HepG2 (cell line): Measurements from ENCODE around the gene FAM229A. TPM values are rescaled to one million over a fixed set of nuclear protein-coding genes. Genes with fewer than 3 reads are reported as not detected.
A peak's percentile ranks its signal among the peaks of the same experiment; 100 is the strongest.

Source experiments
- ASH2L ChIP-seq: fragments of 300-600, 200-600 bp; sonication (generic); IDR thresholded peaks from 2 replicates; pipeline ENCODE4 v1.7.0; 2017; ENCODE audit warnings: low read depth, mild to moderate bottlenecking, moderate library complexity, mixed read lengths, low read length; ENCODE audit not compliant: insufficient read length
- CBFB ChIP-seq: sonication (generic); formaldehyde crosslinking; IDR thresholded peaks from 2 replicates; pipeline ENCODE4 v1.4.0; 2020; ENCODE audit warnings: missing genetic modification reagents
- EP300 ChIP-seq, 3 experiments: sonication (generic) in 1 of 3; formaldehyde crosslinking in 1 of 3; IDR thresholded peaks; 2 replicates each; pipeline versions ENCODE4 v1.5.1 to v1.6.1; 2011 to 2020; ENCODE audit warnings: low read depth in 2 of 3, low read length in 2 of 3, borderline replicate concordance in 1 of 3, improper control_type of control experiment in 1 of 3, mild to moderate bottlenecking in 1 of 3, missing genetic modification reagents in 1 of 3, moderate library complexity in 1 of 3
- HHEX ChIP-seq: IDR thresholded peaks from 2 replicates; pipeline ENCODE4 v1.6.1; 2016; ENCODE audit warnings: control low read depth
- HMGXB4 ChIP-seq, 2 experiments: sonication (generic) in 1 of 2; formaldehyde crosslinking in 1 of 2; IDR thresholded peaks; 2 replicates each; pipeline versions ENCODE4 v1.4.0 to v1.6.1; 2018 to 2020; ENCODE audit warnings: missing genetic modification reagents in 2 of 2, borderline replicate concordance in 1 of 2, low read depth in 1 of 2, mild to moderate bottlenecking in 1 of 2, missing biosample characterization in 1 of 2
- HNRNPK ChIP-seq: fragments of 200-400 bp; formaldehyde crosslinking; IDR thresholded peaks from 2 replicates; pipeline ENCODE4 v1.6.1; 2018; ENCODE audit warnings: low read length, low read depth, moderate library complexity, mild to moderate bottlenecking; ENCODE audit not compliant: poor library complexity, severe bottlenecking
- HOXD1 ChIP-seq: sonication (generic); formaldehyde crosslinking; IDR thresholded peaks from 2 replicates; pipeline ENCODE4 v1.5.0; 2020; ENCODE audit warnings: missing genetic modification reagents
- ISX ChIP-seq: sonication (generic); formaldehyde crosslinking; conservative IDR thresholded peaks from 2 replicates; pipeline ENCODE4 v1.5.0; 2020; ENCODE audit warnings: missing genetic modification reagents
- MATR3 ChIP-seq: sonication (generic); formaldehyde crosslinking; IDR thresholded peaks from 2 replicates; pipeline ENCODE4 v1.4.0; 2020; ENCODE audit warnings: missing genetic modification reagents
- PPARG ChIP-seq: conservative IDR thresholded peaks from 2 replicates; pipeline ENCODE4 v1.6.1; 2016; ENCODE audit warnings: missing biosample characterization, missing genetic modification reagents
- TGIF2 ChIP-seq: IDR thresholded peaks from 2 replicates; pipeline ENCODE4 v1.6.1; 2016; ENCODE audit warnings: control low read depth, missing compliant biosample characterization
- TOE1 ChIP-seq: sonication (generic); formaldehyde crosslinking; IDR thresholded peaks from 2 replicates; pipeline ENCODE4 v1.4.0; 2020; ENCODE audit warnings: mild to moderate bottlenecking, missing genetic modification reagents
- ZBTB3 ChIP-seq: sonication (generic); formaldehyde crosslinking; IDR thresholded peaks from 2 replicates; pipeline ENCODE4 v1.4.0; 2020; ENCODE audit warnings: low read depth, mild to moderate bottlenecking, moderate library complexity, missing genetic modification reagents, borderline replicate concordance
- ZNF354B ChIP-seq: sonication (generic); formaldehyde crosslinking; IDR thresholded peaks from 2 replicates; pipeline ENCODE4 v1.8.0; 2022; ENCODE audit warnings: mild to moderate bottlenecking, missing genetic modification reagents
- ZNF570 ChIP-seq: sonication (generic); formaldehyde crosslinking; IDR thresholded peaks from 2 replicates; pipeline ENCODE4 v1.4.0; 2020; ENCODE audit warnings: mild to moderate bottlenecking, missing genetic modification reagents, borderline replicate concordance
- ZNF619 ChIP-seq: sonication (generic); formaldehyde crosslinking; IDR thresholded peaks from 2 replicates; pipeline ENCODE4 v1.4.0; 2020; ENCODE audit warnings: mild to moderate bottlenecking, missing genetic modification reagents
- ZNF660 ChIP-seq: sonication (generic); formaldehyde crosslinking; IDR thresholded peaks from 2 replicates; pipeline ENCODE4 v1.5.1; 2020; ENCODE audit warnings: mild to moderate bottlenecking, low read depth, missing genetic modification reagents, borderline replicate concordance
- ZNF770 ChIP-seq: sonication (generic); formaldehyde crosslinking; IDR thresholded peaks from 2 replicates; pipeline ENCODE4 v1.5.0; 2020; ENCODE audit warnings: mild to moderate bottlenecking, missing genetic modification reagents
- ZNF772 ChIP-seq: sonication (generic); formaldehyde crosslinking; IDR thresholded peaks from 2 replicates; pipeline ENCODE4 v1.5.0; 2020; ENCODE audit warnings: mild to moderate bottlenecking, missing genetic modification reagents
- polyA plus RNA-seq, 8 experiments: library from polyadenylated mRNA; depleted of rRNA in 3 of 8; stranded (reverse) in 7 of 8; unstranded in 1 of 8; fragments of >200 nt; fragmentation: Illumina TruSeq in 4 of 8; extraction: Trizol in 4 of 8; gene quantifications; 2 replicates each; pipeline versions ENCODE4 v1.2.1 to v1.2.3, GENCODE V29; 2011 to 2016; ENCODE audit warnings: low read depth in 4 of 8, missing spikeins in 1 of 8, mixed read lengths in 1 of 8; ENCODE audit not compliant: insufficient read depth in 1 of 8
- total RNA-seq, 5 experiments: library from RNA; depleted of rRNA; stranded (reverse); fragments of >200 nt; fragmentation: Illumina TruSeq; extraction: Trizol; gene quantifications; 2 replicates each; pipeline ENCODE4 v1.2.3, GENCODE V29; 2016; ENCODE audit warnings: low read depth in 1 of 5
- TF ChIP-seq, protein P1 (sequence below): sonication (generic); formaldehyde crosslinking; IDR thresholded peaks from 2 replicates; pipeline ENCODE4 v1.5.0; 2020; ENCODE audit warnings: mild to moderate bottlenecking, missing genetic modification reagents, borderline replicate concordance

The FAM229A gene
- total and polyA plus RNA-seq, 2 of the 13 experiments (the other 11 are each of a cell fraction or from before 2014, with no cell fraction given) = 3.2 to 17.6 TPM

GRCh38 chr1:32334864-32335534 is 27.3 kb downstream of the FAM229A start (continued):
- TF ChIP-seq ZNF770 (CRISPR knock-in tag) (no peak), HOXD1 (CRISPR knock-in tag) (0 out of 2 replicates have a peak, but pooled peaks have one; percentile 38), TGIF2 (0 out of 2 replicates have a peak, but pooled peaks have one; percentile 27), HMGXB4 (CRISPR knock-in tag; IDR thresholded peaks at IDR 0.05; ENCODE audit: borderline replicate concordance in 1 of 2, low read depth in 1 of 2) (peak; percentile 94 to 95), ZNF660 (CRISPR knock-in tag) (no peak), TOE1 (CRISPR knock-in tag) (no peak), ZBTB3 (CRISPR knock-in tag) (0 out of 2 replicates have a peak, but pooled peaks have one; percentile 18), PPARG (CRISPR knock-in tag) (no peak), ZNF619 (no peak), HHEX (CRISPR knock-in tag) (no peak), ZNF772 (no peak), MATR3 (CRISPR knock-in tag) (no peak), HNRNPK (peak; percentile 13), EP300 (IDR thresholded peaks at IDR 0.05; ENCODE audit: low read depth in 2 of 2, low read length in 2 of 2) (no peak), EP300 (CRISPR knock-in tag; IDR thresholded peaks at IDR 0.05; ENCODE audit: borderline replicate concordance) (no peak), ZNF570 (CRISPR knock-in tag) (no peak), ISX (CRISPR knock-in tag) (no peak), ASH2L (no peak), CBFB (CRISPR knock-in tag) (0 out of 2 replicates have a peak, but pooled peaks have one; percentile 55), ZNF354B (no peak)
- TF ChIP-seq, protein P1, sequence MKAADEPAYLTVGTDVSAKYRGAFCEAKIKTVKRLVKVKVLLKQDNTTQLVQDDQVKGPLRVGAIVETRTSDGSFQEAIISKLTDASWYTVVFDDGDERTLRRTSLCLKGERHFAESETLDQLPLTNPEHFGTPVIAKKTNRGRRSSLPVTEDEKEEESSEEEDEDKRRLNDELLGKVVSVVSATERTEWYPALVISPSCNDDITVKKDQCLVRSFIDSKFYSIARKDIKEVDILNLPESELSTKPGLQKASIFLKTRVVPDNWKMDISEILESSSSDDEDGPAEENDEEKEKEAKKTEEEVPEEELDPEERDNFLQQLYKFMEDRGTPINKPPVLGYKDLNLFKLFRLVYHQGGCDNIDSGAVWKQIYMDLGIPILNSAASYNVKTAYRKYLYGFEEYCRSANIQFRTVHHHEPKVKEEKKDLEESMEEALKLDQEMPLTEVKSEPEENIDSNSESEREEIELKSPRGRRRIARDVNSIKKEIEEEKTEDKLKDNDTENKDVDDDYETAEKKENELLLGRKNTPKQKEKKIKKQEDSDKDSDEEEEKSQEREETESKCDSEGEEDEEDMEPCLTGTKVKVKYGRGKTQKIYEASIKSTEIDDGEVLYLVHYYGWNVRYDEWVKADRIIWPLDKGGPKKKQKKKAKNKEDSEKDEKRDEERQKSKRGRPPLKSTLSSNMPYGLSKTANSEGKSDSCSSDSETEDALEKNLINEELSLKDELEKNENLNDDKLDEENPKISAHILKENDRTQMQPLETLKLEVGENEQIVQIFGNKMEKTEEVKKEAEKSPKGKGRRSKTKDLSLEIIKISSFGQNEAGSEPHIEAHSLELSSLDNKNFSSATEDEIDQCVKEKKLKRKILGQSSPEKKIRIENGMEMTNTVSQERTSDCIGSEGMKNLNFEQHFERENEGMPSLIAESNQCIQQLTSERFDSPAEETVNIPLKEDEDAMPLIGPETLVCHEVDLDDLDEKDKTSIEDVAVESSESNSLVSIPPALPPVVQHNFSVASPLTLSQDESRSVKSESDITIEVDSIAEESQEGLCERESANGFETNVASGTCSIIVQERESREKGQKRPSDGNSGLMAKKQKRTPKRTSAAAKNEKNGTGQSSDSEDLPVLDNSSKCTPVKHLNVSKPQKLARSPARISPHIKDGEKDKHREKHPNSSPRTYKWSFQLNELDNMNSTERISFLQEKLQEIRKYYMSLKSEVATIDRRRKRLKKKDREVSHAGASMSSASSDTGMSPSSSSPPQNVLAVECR (CRISPR knock-in tag) = peak; percentile 49
